CD14-positive monocyte (primary cell): ENCODE results near the gene JPH2. TPM values are rescaled to one million over a fixed set of nuclear protein-coding genes. Genes with fewer than 3 reads are reported as not detected.
A peak's percentile ranks its signal among the peaks of the same experiment; 100 is the strongest.
"Not testable (repeated sequence)": the region's sequence is repeated elsewhere in the genome, so short reads cannot be mapped to it uniquely, and the experiment has no call there.

Experiments used
- DNase-seq, 3 donors: peaks; one replicate each; pipeline ENCODE4 v3.0.0-alpha.2; 2011 to 2022
- H2AFZ ChIP-seq: 2 replicates; pipeline ENCODE4 v1.6.0; 2012; ENCODE audit warnings: mild to moderate bottlenecking, low read depth, low read length, inconsistent platforms; ENCODE audit not compliant: insufficient read depth, poor library complexity, severe bottlenecking
- H3K27ac ChIP-seq, 2 donors: 1 replicate in 1 of 2; 2 replicates in 1 of 2; pipeline ENCODE4 v1.5.1; 2012 to 2013; ENCODE audit warnings: low read length in 2 of 2, control low read depth in 1 of 2, inconsistent platforms in 1 of 2, low read depth in 1 of 2, mild to moderate bottlenecking in 1 of 2
- H3K27me3 ChIP-seq, 2 donors: one replicate each; pipeline versions ENCODE4 v1.6.0 to v1.6.1; 2011 to 2013; ENCODE audit warnings: low read length in 2 of 2; ENCODE audit not compliant: control insufficient read depth in 2 of 2, insufficient read depth in 2 of 2
- H3K36me3 ChIP-seq, 2 donors: replicated peaks in 1 of 2; 1 replicate in 1 of 2; 2 replicates in 1 of 2; pipeline versions ENCODE4 v1.5.1 to v1.6.1; 2012 to 2013; ENCODE audit warnings: low read length in 2 of 2, control low read depth in 1 of 2, inconsistent platforms in 1 of 2, mild to moderate bottlenecking in 1 of 2; ENCODE audit not compliant: insufficient read depth in 2 of 2, control insufficient read depth in 1 of 2
- H3K4me1 ChIP-seq, 2 donors: 1 replicate in 1 of 2; 2 replicates in 1 of 2; pipeline versions ENCODE4 v1.5.1 to v1.6.1; 2012 to 2013; ENCODE audit warnings: low read length in 2 of 2, control low read depth in 1 of 2, inconsistent platforms in 1 of 2, mild to moderate bottlenecking in 1 of 2, moderate library complexity in 1 of 2; ENCODE audit not compliant: insufficient read depth in 2 of 2, control insufficient read depth in 1 of 2
- H3K4me2 ChIP-seq: replicated peaks from 2 replicates; pipeline ENCODE3; 2012; ENCODE audit warnings: low read length, moderate library complexity, mild to moderate bottlenecking; ENCODE audit not compliant: poor library complexity, severe bottlenecking; ENCODE audit errors: extremely low read depth
- H3K4me3 ChIP-seq, 3 experiments: fragments of 200-600 bp in 1 of 3; sonication (generic) in 1 of 3; replicated peaks in 1 of 3; 1 replicate in 2 of 3; 2 replicates in 1 of 3; pipeline ENCODE4 v1.5.1; 2011 to 2013; ENCODE audit warnings: low read length in 3 of 3, mild to moderate bottlenecking in 3 of 3, control low read depth in 2 of 3, low read depth in 2 of 3, inconsistent platforms in 1 of 3, moderate library complexity in 1 of 3
- H3K79me2 ChIP-seq: 2 replicates; pipeline ENCODE4 v1.6.0; 2012; ENCODE audit warnings: mild to moderate bottlenecking, control low read depth, inconsistent platforms, low read length, moderate library complexity; ENCODE audit not compliant: insufficient read depth
- H3K9ac ChIP-seq: 2 replicates; pipeline ENCODE4 v1.6.0; 2017; ENCODE audit warnings: low read length, mild to moderate bottlenecking; ENCODE audit not compliant: insufficient read depth, poor library complexity, severe bottlenecking
- H3K9me3 ChIP-seq, 2 donors: replicated peaks in 1 of 2; 1 replicate in 1 of 2; 2 replicates in 1 of 2; pipeline versions ENCODE4 v1.5.1 to v1.6.1; 2012 to 2013; ENCODE audit warnings: low read length in 2 of 2, control low read depth in 1 of 2; ENCODE audit not compliant: control insufficient read depth in 1 of 2, insufficient read depth in 1 of 2
- H4K20me1 ChIP-seq: 2 replicates; pipeline ENCODE4 v1.6.0; 2012; ENCODE audit warnings: mild to moderate bottlenecking, low read length, control low read depth, moderate library complexity; ENCODE audit not compliant: insufficient read depth
- H3K27ac Mint-ChIP-seq, 7 donors: one replicate each; pipeline ENCODE4 v1.8.0; 2020; ENCODE audit warnings: mild to moderate bottlenecking in 7 of 7, mixed read lengths in 7 of 7, moderate library complexity in 6 of 7, inconsistent platforms in 2 of 7
- H3K27me3 Mint-ChIP-seq, 3 donors: one replicate each; pipeline ENCODE4 v1.8.0; 2021 to 2022; ENCODE audit warnings: low read depth in 3 of 3, mild to moderate bottlenecking in 3 of 3, mixed read lengths in 3 of 3, moderate library complexity in 3 of 3, inconsistent platforms in 1 of 3
- H3K36me3 Mint-ChIP-seq, 2 donors: one replicate each; pipeline ENCODE4 v1.8.0; 2020; ENCODE audit warnings: mixed read lengths in 2 of 2, inconsistent platforms in 1 of 2, mild to moderate bottlenecking in 1 of 2
- H3K4me1 Mint-ChIP-seq: one replicate; pipeline ENCODE4 v1.8.0; 2020; ENCODE audit warnings: mild to moderate bottlenecking, mixed read lengths
- H3K4me3 Mint-ChIP-seq, 2 donors: one replicate each; pipeline ENCODE4 v1.8.0; 2020; ENCODE audit warnings: mild to moderate bottlenecking in 2 of 2, mixed read lengths in 2 of 2, moderate library complexity in 1 of 2
- H3K9me3 Mint-ChIP-seq, 7 donors: one replicate each; pipeline ENCODE4 v1.8.0; 2020 to 2022; ENCODE audit warnings: mixed read lengths in 7 of 7, mild to moderate bottlenecking in 6 of 7, moderate library complexity in 6 of 7, inconsistent platforms in 2 of 7
- WGBS: methylation state at CpG from one replicate; pipeline ENCODE4 v1.1.5; 2013; ENCODE audit warnings: missing lambda C conversion rate; ENCODE audit not compliant: insufficient coverage; 5-methylcytosine and 5-hydroxymethylcytosine counted together
- intact Hi-C, 2 donors: fragments of 100-400 bp; cut with micrococcal nuclease; formaldehyde crosslinking; loops; one replicate each; pipeline versions ENCODE4 v1.15.0 to v1.15.1; 2023
- polyA plus RNA-seq, 3 donors: library from polyadenylated mRNA; depleted of rRNA in 1 of 3; unstranded in 2 of 3; stranded (reverse) in 1 of 3; fragments of 300-500 nt in 2 of 3; fragments of >200 nt in 1 of 3; fragmentation: Illumina TruSeq in 2 of 3; gene quantifications; 1 replicate in 2 of 3; 2 replicates in 1 of 3; pipeline ENCODE4 v1.2.3, GENCODE V29; 2012 to 2021
- TF ChIP-seq, protein P1 (sequence below): fragments of 200-600 bp; IDR thresholded peaks from one replicate; pipeline ENCODE4 v1.8.0; 2022; ENCODE audit warnings: antibody characterized with exemption, mild to moderate bottlenecking

Gene JPH2
- polyA plus RNA-seq, 3 donors, result not detected

DNA sequence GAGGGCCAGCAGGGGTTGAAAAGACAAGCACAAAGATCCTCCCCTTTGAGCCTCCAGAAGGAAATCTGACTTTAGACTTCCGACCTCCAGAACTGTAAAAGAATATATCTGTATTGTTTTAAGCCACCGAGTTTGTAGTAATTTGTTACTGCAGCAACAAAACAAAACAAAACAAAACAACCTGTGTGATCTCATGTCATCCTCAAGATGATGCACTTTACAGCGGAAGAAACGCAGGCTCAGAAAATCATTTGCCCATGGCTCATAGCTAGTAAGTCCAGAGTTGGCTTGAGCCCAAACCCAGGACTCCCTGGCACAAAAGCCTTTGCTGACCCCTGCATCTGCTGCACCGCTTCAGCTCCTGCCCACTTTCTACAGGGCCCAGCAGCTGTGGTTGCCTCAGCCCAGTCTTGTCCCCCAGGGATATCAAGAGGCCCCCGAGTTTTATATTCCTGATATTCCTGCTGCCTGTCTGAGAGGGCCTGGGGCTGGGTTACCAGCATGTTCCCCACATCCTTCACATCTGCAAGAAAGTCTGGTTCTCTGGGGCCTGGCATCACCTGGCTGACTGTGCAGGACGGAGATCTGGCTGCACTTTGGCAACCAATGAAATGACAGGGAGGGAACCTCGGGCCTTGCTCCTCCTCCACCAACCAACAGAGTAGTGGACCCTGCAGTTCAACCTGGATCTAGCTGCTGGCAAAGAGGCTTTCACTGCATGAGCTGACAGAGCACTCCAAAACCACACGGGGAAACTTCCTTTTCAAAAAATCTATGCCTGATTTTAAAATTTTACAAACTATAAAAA is 56.9 kb downstream of the JPH2 start:
- Histone ChIP-seq H3K4me2 (no peak overlapping the region), H2AFZ (no peak overlapping the region), H4K20me1 (no peaks in the 10 kb centered on the region), H3K27me3 (no peaks in the 10 kb centered on the region), H3K27ac (no peak overlapping the region), H3K9me3 (no peaks in the 10 kb centered on the region), H3K4me3 (no peak overlapping the region), H3K79me2 (no peaks in the 10 kb centered on the region), H3K4me1 (no peaks in the 10 kb centered on the region), H3K9ac (no peak overlapping the region), H3K36me3 (no peaks in the 10 kb centered on the region)
- Mint-ChIP-seq H3K4me1 (no peaks in the 10 kb centered on the region), H3K27ac (no peak overlapping the region), H3K4me3 (no peak overlapping the region), H3K9me3 (peaks cover 0 to 2% (median 0%) of the 10 kb centered on the region in 7 donors), H3K27me3 (peaks cover 2 to 7% (median 2%) of the 10 kb centered on the region in 3 donors), H3K36me3 (no peaks in the 10 kb centered on the region)
- TF ChIP-seq, protein P1, sequence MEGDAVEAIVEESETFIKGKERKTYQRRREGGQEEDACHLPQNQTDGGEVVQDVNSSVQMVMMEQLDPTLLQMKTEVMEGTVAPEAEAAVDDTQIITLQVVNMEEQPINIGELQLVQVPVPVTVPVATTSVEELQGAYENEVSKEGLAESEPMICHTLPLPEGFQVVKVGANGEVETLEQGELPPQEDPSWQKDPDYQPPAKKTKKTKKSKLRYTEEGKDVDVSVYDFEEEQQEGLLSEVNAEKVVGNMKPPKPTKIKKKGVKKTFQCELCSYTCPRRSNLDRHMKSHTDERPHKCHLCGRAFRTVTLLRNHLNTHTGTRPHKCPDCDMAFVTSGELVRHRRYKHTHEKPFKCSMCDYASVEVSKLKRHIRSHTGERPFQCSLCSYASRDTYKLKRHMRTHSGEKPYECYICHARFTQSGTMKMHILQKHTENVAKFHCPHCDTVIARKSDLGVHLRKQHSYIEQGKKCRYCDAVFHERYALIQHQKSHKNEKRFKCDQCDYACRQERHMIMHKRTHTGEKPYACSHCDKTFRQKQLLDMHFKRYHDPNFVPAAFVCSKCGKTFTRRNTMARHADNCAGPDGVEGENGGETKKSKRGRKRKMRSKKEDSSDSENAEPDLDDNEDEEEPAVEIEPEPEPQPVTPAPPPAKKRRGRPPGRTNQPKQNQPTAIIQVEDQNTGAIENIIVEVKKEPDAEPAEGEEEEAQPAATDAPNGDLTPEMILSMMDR, result no peak
- intact Hi-C loops, result no loop called here
- 80% methylated on average over 7 of the region's 9 CpGs for WGBS
- no peak for DNase-seq

DNA sequence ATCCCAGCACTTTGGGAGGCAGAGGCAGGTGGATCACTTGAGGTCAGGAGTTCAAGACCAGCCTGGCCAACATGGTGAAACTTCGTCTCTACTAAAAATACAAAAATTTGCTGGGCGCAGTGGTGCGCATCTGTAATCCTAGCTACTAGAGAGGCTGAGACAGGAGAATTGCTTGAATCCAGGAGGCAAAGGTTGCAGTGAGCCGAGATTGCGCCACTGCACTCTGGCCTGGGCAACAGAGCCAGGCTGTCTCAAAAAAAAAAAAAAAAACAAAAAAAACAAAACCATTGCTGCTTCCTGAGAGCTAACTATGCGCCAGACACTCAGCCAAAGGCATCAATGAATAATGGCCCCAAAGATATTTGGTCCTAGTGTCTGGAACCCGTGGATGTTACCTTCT is 57.7 kb downstream of the JPH2 start:
- peak overlapping the region in 1 of 2 donors; percentile 47 for H3K4me3 Mint-ChIP-seq
- H3K9me3 Mint-ChIP-seq, H3K27me3 ChIP-seq, H3K27ac Mint-ChIP-seq, H2AFZ ChIP-seq, H3K9me3 ChIP-seq, H3K36me3 ChIP-seq, H3K27me3 Mint-ChIP-seq, intact Hi-C loops, H3K4me1 ChIP-seq, H3K27ac ChIP-seq, DNase-seq, H3K79me2 ChIP-seq, H4K20me1 ChIP-seq, H3K4me3 ChIP-seq, H3K4me2 ChIP-seq, H3K36me3 Mint-ChIP-seq, H3K4me1 Mint-ChIP-seq, H3K9ac ChIP-seq: not testable (repeated sequence)
- WGBS, result 100% methylated on average over 1 of the region's 7 CpGs
